Esophagus squamous epithelium (tissue), 4 donors: Measurements from ENCODE around the gene NPEPPS.

Source experiments
- POLR2A ChIP-seq, 4 donors: fragments of 450-650 bp; IDR thresholded peaks; one replicate each; pipeline ENCODE4 v1.6.1; 2017; ENCODE audit warnings: antibody characterized with exemption in 4 of 4, mild to moderate bottlenecking in 4 of 4, moderate library complexity in 3 of 4
- TF ChIP-seq, protein P1 (sequence below), 6 experiments: fragments of 450-650 bp in 4 of 6; fragments of 200-600 bp in 2 of 6; sonication (generic) in 2 of 6; IDR thresholded peaks; one replicate each; pipeline ENCODE4 v1.5.1; 2016 to 2019; ENCODE audit warnings: antibody characterized with exemption in 6 of 6, mild to moderate bottlenecking in 4 of 6, moderate library complexity in 4 of 6

GRCh38 chr17:47630614-47631013 lies 99.7 kb downstream of the NPEPPS start:
- TF ChIP-seq, protein P1, sequence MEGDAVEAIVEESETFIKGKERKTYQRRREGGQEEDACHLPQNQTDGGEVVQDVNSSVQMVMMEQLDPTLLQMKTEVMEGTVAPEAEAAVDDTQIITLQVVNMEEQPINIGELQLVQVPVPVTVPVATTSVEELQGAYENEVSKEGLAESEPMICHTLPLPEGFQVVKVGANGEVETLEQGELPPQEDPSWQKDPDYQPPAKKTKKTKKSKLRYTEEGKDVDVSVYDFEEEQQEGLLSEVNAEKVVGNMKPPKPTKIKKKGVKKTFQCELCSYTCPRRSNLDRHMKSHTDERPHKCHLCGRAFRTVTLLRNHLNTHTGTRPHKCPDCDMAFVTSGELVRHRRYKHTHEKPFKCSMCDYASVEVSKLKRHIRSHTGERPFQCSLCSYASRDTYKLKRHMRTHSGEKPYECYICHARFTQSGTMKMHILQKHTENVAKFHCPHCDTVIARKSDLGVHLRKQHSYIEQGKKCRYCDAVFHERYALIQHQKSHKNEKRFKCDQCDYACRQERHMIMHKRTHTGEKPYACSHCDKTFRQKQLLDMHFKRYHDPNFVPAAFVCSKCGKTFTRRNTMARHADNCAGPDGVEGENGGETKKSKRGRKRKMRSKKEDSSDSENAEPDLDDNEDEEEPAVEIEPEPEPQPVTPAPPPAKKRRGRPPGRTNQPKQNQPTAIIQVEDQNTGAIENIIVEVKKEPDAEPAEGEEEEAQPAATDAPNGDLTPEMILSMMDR (IDR thresholded peaks at IDR 0.05), result no peak
- no peak for TF ChIP-seq POLR2A (IDR thresholded peaks at IDR 0.05)
